ENCODE measurements around the gene ZNF280B. TPM values are rescaled to one million over a fixed set of nuclear protein-coding genes. Genes with fewer than 3 reads are reported as not detected.
"Not testable (repeated sequence)": the region's sequence is repeated elsewhere in the genome, so short reads cannot be mapped to it uniquely, and the experiment has no call there.

ZNF280B gene
- polyA plus RNA-seq, 3 donors, result 4.0 to 4.7 (median 4.3) TPM

- no peak for DNase-seq (ENCODE audit: extremely low read depth in 1 of 11, low read depth in 9 of 11, low spot score in 4 of 11)
These were observed 11.6 kb upstream of the ZNF280B start, which contains the start of gene ZNF280A for GRCh38 chr22:22520020-22520656. Gene ZNF280A (minus strand): TSS chr22:22520270. CDS start chr22:22515630, 4,640 bp downstream.

DNA sequence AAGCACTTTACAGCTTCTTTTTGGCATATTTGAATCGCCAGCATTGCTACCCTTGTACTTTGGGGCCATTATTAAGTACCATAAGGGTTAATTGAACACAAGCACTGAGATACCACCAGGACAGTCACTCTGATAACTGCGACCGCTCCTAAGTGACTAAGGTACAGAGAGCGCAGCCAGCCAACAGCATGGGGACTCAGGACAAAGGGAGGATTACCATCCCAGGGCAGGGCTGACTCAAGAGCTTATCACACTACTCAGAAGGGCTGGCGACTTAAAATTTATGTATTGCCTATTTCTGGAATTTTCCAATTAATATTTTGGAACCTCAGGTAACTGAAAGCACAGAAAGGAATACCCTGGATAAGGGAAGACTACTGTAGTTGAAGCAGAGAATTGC is 11.0 kb upstream of the ZNF280B start:
- no peak for DNase-seq (ENCODE audit: extremely low read depth in 1 of 11, low read depth in 9 of 11, low spot score in 4 of 11)

- no peak for DNase-seq (ENCODE audit: extremely low read depth in 1 of 11, low read depth in 9 of 11, low spot score in 4 of 11)
These were observed 8.4 kb upstream of the ZNF280B start for GRCh38 chr22:22516992-22517391.

- no peak for DNase-seq (ENCODE audit: extremely low read depth in 1 of 11, low read depth in 9 of 11, low spot score in 4 of 11)
These were observed 7.3 kb upstream of the ZNF280B start for GRCh38 chr22:22515890-22516289.

DNA sequence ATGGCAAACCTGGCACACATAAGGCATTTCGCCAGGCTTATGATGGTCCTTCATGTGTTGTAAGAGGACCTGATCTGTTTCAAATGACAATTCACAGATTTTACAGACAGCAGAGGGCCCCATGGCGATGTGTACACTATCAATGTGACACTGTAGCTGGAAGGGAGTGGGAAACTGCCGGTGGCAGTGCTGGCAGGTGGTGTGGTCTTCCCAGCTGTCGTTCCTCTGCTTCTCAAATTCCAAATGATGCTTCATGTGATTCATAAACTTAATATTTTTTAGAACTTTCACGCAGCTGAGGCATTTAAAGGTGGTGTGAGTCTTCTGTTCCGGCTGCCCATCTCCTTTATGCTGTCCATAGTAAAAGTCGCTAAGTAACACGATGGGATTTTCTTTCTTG is 5.9 kb upstream of the ZNF280B start:
- not testable (repeated sequence) for DNase-seq (ENCODE audit: extremely low read depth in 1 of 11, low read depth in 9 of 11, low spot score in 4 of 11)

DNA sequence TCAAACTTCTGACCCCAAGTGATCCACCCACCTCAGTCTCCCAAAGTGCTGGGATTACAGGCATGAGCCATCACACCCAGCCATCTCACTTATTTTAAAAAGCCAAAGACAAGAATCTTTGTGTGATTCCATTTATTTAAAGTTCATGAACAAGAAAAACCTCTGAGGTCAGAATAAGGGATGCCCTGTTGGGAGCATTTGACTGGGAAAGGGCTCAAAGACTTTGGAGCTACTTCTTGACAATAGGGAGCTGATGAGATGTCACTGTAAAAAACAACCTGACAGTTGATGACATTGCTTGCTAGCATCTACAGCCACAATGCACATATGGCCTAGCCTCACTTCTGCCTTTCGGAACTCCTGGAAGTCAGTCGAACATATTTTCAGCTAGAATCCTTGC is 5.1 kb upstream of the ZNF280B start:
- no peak for DNase-seq (ENCODE audit: extremely low read depth in 1 of 11, low read depth in 9 of 11, low spot score in 4 of 11)

GRCh38 chr22:22512951-22513350 is 4.4 kb upstream of the ZNF280B start:
- no peak for DNase-seq (ENCODE audit: extremely low read depth in 1 of 11, low read depth in 9 of 11, low spot score in 4 of 11)

GRCh38 chr22:22510833-22511232 is 2.3 kb upstream of the ZNF280B start:
- DNase-seq (ENCODE audit: extremely low read depth in 1 of 11, low read depth in 9 of 11, low spot score in 4 of 11), result not testable (repeated sequence)

DNA sequence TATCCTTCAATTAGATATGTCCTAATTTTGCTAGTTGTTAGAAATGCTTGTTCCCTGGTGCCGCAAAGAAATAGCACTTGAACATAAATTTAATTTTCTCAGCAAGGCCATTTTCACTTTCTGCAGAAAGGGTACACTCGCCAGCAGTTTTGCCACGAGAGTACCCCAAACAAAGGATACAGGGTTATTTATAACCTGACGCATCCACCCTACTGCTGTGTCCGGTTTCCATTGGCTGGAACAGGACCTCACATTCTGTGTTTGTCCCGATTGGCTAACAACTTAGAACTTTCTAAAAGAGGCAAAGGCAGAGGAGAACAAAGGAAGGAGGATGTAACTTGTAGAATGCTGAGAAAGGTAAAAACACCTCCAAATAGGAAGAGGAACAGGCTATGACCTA is 1.4 kb upstream of the ZNF280B start:
- DNase-seq (ENCODE audit: extremely low read depth in 1 of 11, low read depth in 9 of 11, low spot score in 4 of 11), result not testable (repeated sequence)

- DNase-seq (ENCODE audit: extremely low read depth in 1 of 11, low read depth in 9 of 11, low spot score in 4 of 11), result peak in 4 of 11 donors; percentile 1 to 11 (median 4)
These were observed 734 bp downstream of the ZNF280B start for GRCh38 chr22:22507743-22508273.

DNA sequence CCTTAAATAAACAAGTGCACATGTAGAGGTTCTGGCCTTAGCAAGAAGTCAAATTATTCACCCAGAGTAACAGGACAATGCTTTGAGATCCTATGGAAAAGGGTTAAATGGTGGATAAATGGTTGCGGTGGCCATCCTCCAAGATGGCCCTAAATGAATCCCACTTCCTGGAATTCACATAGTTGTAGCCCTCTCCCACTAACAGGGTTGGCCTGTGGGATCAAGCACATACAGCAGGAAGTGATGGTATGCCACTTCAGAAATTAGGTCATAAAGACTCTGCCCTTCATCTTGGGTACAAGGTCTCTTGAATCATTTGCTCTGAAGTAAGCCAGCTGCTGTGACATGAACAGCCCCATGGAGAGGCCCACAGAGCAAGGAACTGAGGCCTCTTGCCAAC is 1.8 kb downstream of the ZNF280B start:
- DNase-seq (ENCODE audit: extremely low read depth in 1 of 11, low read depth in 9 of 11, low spot score in 4 of 11), result no peak

- DNase-seq (ENCODE audit: extremely low read depth in 1 of 11, low read depth in 9 of 11, low spot score in 4 of 11), result no peak
These were observed 10.3 kb downstream of the ZNF280B start for GRCh38 chr22:22498267-22498666.

- not testable (repeated sequence) for DNase-seq (ENCODE audit: extremely low read depth in 1 of 11, low read depth in 9 of 11, low spot score in 4 of 11)
These were observed 17.0 kb downstream of the ZNF280B start for GRCh38 chr22:22491589-22491988.

- DNase-seq (ENCODE audit: extremely low read depth in 1 of 11, low read depth in 9 of 11, low spot score in 4 of 11), result no peak
These were observed 19.8 kb downstream of the ZNF280B start for GRCh38 chr22:22488736-22489135.

GRCh38 chr22:22487869-22488597 is 20.5 kb downstream of the ZNF280B start:
- DNase-seq (ENCODE audit: extremely low read depth in 1 of 11, low read depth in 9 of 11, low spot score in 4 of 11), result no peak

- DNase-seq (ENCODE audit: extremely low read depth in 1 of 11, low read depth in 9 of 11, low spot score in 4 of 11), result no peak
These were observed 21.5 kb downstream of the ZNF280B start for GRCh38 chr22:22487059-22487458.

DNA sequence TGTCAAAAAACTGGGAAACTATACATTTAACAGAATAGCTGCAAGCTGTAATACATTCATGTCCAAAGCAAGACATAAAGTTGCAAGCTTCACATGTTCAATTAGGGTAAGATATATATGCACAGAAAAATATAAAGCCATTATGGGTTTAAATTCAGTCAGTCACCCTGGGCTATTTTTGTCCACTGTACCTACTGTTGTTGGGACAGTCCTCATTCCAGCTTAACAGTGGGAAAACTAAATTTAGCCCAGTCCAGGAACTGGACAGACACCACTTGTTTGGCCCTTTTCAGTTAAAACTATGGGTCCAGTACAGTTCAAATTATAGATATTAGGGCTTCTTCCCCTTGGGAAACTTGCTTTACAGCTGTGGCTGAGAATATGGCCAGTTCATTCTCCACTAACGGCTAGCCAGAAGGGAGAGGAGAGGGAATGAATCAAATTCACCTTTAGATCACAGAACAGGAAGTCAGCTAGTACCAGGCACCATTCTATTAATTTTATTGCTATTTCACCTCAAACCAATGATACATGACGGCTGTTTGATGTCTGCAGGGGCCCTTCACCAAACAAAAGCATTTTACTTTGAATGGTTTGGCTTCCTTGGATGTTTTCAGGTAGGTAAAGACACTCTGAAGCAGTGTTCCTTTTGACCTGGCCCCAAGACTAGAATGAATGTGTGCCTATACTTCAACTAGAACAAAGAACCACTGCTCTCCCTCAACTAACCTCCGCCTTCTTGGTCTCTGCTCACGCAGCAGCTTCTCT is 22.2 kb downstream of the ZNF280B start:
- DNase-seq (ENCODE audit: extremely low read depth in 1 of 11, low read depth in 9 of 11, low spot score in 4 of 11), result peak in 1 of 11 donors; percentile 4

DNA sequence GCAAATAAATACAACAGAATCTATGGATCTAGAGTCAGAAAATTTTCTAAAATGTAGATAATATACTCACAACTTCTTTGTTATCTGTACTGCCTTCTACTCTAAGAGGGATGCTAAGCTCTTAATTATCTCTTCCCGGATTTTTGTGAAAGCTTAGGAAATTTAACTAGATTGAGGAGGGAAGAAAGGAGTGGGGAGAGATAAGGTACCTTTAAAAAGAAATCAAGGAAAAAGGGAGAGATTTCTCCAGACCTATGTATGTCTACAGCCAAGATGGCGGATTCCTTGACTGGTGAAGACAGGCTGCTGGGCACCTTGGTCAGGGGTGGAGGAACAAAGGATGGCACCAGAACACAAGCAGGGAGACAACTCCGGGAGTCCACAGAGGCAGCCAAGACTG is 23.0 kb downstream of the ZNF280B start:
- no peak for DNase-seq (ENCODE audit: extremely low read depth in 1 of 11, low read depth in 9 of 11, low spot score in 4 of 11)

DNA sequence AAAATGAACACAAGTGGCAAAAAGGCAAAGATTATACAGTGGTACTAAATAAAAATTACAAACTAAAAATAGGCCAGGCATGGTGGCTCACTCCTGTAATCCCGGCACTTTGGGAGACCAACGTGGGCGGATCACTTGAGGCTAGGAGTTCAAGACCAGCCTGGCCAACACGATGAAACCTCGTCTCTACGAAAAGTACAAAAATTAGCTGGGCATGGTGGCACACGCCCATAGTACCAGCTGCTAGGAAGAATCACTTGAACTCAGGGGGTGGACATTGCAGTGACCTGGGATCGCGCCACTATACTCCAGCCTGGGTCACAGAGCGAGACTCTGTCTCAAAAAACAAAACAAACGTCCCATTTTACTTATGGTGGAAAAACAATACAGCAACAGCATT is 24.5 kb downstream of the ZNF280B start:
- no peak for DNase-seq (ENCODE audit: extremely low read depth in 1 of 11, low read depth in 9 of 11, low spot score in 4 of 11)

- no peak for DNase-seq (ENCODE audit: extremely low read depth in 1 of 11, low read depth in 9 of 11, low spot score in 4 of 11)
These were observed 27.6 kb downstream of the ZNF280B start for GRCh38 chr22:22480940-22481339.
